Measurements from ENCODE around the gene TM2D1.
A peak's percentile ranks its signal among the peaks of the same experiment; 100 is the strongest.

Gene TM2D1

DNA sequence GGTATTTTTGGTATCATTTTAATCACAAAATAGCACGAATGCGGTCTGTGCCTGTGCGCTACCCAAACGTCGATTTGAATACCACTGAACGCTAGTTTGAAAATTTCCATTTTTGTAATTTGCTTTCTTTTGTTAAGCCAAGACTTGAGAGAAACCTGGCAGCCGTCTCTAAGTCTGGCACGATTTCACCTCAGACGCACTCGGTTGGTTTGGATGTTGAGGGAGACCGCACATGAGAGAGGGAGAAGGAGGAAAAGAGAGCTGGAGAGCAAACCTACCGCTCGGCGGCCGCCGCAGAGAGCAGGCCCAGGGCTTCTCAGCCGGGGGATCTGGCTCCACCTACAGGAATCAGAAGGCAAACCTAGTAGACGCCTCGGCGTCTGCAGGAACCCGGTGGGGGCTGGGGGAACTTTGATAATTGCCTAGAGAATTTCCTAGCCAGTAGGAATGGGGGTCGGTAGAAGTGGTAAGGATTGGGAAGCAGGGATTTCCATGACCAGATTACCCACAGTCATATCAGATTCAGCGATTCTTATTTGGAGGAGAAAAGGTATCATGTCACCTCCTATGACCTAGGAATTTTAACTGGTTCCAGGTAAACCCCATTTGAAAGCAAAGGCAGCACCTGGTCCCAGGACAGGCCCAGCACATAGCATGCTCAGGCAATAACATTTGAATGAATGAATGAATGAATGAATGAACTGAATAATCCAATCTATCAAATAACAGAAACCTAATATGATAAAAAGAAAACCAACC is 83.2 kb downstream of the TM2D1 start:
- TF ChIP-seq CTCF (IDR thresholded peaks at IDR 0.05; ENCODE audit: low read depth, low read length) = peak; percentile 46
- H3K4me3 ChIP-seq (ENCODE audit: low read depth, low read length) = no peak overlapping the region

- H3K4me3 ChIP-seq (ENCODE audit: low read depth, low read length) = no peak overlapping the region
- no peak for TF ChIP-seq CTCF (IDR thresholded peaks at IDR 0.05; ENCODE audit: low read depth, low read length)
These were observed 84.1 kb downstream of the TM2D1 start for GRCh38 chr1:61640531-61641530.

DNA sequence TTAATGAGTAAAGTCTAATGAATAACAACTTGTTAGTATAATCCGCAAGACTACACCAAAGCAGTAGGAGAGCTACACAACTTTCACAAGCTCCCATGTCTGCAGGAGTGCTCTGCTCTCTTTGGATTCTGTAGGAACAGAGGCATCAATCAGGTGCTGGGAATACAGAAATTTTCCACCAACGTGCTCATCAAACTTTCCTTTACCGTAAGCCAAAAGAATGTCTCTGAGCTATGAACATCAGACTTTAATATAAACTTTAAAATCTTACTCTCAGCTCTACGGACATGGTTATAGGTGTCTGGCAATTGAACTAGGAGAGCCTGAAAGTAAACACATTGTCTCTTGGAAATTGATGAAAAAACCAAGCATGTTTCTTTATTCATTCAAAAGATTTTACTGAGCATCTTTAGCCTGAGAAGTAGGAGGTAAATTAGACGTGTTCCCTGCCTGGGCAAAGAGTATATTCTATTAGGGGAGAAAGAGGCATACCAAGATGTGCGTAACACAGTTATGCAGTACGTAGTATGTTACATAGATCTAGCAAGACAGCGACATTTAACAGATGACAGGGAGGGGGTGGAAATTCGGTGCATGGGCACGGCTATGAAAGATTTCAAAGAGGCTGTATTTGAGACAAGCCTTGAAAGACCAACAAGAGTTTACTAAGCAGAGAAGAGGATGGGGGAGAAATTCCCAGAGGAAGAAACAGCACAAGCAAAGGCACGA is 85.2 kb downstream of the TM2D1 start:
- no peak overlapping the region for H3K4me3 ChIP-seq (ENCODE audit: low read depth, low read length)
- TF ChIP-seq CTCF (IDR thresholded peaks at IDR 0.05; ENCODE audit: low read depth, low read length) = no peak

DNA sequence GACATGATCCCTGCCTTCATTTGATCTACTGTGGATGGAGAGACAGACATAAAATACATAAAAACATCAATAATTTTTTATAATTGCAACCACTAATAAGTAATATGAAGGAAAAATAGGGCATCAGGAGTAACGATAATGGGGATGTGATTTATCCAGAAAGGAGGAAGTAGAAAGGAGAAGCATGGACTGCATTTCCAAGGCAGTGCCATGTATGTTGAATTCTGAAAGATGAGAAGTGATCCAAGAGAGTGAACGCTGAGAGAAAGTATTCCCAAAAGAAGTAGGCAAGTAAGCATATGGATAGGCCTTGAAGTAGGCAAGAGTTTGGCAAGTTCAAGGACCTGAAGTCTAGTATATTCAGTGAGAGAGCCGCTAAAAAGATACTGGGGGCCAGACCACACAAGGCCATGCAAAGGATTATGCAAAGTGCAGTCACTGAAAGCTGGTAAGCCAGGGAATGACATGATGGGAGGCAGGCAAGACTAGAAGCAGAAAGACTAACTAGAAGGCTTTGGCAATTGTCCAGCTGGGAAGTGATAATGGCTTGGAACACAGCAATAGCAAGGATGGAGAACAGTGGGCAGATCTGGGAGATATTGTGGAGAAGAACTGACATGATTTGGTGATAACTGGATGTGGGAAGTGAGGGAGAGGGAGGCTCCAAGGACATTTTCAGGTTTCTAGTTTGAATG is 85.9 kb downstream of the TM2D1 start:
- no peak overlapping the region for H3K4me3 ChIP-seq (ENCODE audit: low read depth, low read length)
- no peak for TF ChIP-seq CTCF (IDR thresholded peaks at IDR 0.05; ENCODE audit: low read depth, low read length)

- no peak for TF ChIP-seq CTCF (IDR thresholded peaks at IDR 0.05; ENCODE audit: low read depth, low read length)
- H3K4me3 ChIP-seq (ENCODE audit: low read depth, low read length) = no peak overlapping the region
These were observed 86.6 kb downstream of the TM2D1 start for GRCh38 chr1:61638296-61638695.

GRCh38 chr1:61637470-61637869 is 87.5 kb downstream of the TM2D1 start:
- no peak overlapping the region for H3K4me3 ChIP-seq (ENCODE audit: low read depth, low read length)
- no peak for TF ChIP-seq CTCF (IDR thresholded peaks at IDR 0.05; ENCODE audit: low read depth, low read length)
